IPS DF 4.7 (cell line): ENCODE data around the gene TRMU.

Source experiments
- DNase-seq: peaks from one replicate; pipeline ENCODE4 v3.0.0-alpha.2; 2013; ENCODE audit warnings: low spot score; ENCODE audit errors: extremely low read depth

The TRMU gene

GRCh38 chr22:46355369-46355995, 20.0 kb downstream of the TRMU start:
- no peak for DNase-seq

DNA sequence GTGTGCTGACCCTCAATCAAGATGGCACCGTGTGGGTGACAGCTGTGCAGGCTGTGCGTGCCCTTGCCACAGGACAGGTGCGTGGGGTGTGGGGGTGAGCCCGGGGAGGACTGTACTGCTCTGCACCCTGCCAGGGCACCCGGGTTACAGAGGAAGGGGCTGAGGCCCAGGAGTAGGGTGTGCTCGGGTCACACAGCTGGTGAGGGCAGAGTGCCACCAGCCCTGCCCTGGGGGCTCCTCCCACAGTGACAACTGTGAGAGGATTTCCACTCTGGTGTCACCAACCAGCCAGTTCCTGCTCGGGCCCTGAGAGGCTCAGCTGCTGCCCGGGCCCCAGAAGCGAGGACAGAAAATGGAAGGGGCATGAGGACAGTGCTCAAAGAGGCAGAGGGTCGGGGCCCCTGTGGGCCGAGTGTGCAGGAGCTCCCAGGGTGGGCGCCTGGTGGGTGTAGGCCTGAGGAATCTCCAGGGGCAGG, 20.5 kb downstream of the TRMU start:
- DNase-seq, result no peak

GRCh38 chr22:46356496-46357480, 21.3 kb downstream of the TRMU start:
- no peak for DNase-seq

DNA sequence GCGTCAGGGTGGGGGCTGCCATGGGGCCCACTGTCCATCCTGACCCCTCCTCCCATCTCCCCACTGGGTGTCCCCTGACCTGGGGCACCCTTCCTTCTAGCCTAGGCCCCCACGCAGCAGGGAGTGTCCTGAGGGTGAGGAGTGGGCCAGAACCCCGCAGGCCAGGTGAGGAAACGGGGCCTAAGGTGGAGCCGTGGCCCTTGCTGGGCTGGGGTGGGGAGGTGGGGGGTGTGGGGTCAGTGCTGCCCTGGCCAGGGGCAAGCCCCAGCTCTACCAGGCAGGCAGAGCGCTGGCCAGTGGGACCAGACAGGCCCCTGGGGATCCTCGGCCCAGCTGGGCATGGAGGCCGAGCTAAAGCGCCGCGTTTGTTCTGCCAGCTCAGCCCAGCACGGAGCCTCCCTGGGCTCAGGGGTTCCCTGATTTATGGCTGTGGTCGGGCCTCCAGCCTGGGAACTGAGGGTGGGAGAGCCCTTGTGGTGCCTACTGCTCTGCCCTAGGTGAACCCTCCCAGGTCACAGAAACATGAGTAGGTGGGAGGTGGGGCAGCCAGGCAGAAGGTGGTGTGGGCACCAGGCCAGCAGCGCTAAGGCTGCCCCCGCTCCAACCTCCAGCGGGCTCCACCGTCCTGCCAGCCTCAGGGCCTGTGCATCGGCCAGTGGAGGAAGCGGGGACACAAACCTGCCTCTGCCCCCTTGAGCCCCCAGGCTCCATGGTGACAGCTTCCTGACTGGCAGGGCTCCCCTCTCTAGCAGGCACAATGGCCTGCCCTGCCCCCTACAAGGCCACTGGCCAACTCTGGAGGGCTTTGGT, 22.4 kb downstream of the TRMU start:
- no peak for DNase-seq

- DNase-seq, result no peak
These were observed 23.3 kb downstream of the TRMU start for GRCh38 chr22:46358766-46359165.

- DNase-seq, result no peak
These were observed 23.8 kb downstream of the TRMU start for GRCh38 chr22:46359362-46359761.

DNA sequence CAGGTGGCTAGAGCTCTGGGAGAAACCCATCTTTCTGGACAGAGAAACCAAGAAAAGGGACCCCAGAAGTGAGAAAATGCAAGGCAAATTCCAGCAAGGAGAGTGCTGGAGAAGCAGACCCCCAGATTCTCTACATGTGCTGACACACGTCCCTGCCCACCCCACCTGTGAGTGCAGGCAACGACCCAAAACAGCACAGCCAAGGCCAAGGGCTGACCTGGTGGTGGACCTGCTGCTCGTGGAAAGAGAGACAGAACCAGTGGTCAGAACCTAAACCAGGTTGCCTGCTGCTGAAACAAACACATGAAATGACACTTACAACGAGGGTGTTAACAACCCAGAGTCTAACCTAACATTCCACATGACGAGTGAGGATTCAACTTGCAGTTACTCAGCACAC, 24.6 kb downstream of the TRMU start:
- no peak for DNase-seq

GRCh38 chr22:46360891-46361290, 25.4 kb downstream of the TRMU start:
- no peak for DNase-seq

DNA sequence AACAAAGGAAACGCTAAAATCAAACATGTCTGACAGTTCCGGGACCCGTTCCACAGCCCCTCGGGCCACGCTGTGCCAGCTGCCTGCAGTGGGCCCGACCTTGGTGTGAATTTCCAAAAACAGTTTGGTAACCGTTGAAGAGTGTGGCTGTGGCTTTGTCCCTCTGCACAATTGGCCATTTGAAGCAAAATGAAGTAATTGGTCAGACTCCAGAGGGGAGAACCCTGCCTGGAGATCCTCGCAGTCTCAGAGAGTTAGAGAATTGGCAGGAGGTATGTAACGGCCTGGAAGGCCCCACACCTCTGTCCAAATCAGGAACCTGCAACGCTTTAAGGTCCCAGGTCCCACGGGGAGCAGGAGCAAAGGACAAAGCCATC, 26.3 kb downstream of the TRMU start:
- no peak for DNase-seq

DNA sequence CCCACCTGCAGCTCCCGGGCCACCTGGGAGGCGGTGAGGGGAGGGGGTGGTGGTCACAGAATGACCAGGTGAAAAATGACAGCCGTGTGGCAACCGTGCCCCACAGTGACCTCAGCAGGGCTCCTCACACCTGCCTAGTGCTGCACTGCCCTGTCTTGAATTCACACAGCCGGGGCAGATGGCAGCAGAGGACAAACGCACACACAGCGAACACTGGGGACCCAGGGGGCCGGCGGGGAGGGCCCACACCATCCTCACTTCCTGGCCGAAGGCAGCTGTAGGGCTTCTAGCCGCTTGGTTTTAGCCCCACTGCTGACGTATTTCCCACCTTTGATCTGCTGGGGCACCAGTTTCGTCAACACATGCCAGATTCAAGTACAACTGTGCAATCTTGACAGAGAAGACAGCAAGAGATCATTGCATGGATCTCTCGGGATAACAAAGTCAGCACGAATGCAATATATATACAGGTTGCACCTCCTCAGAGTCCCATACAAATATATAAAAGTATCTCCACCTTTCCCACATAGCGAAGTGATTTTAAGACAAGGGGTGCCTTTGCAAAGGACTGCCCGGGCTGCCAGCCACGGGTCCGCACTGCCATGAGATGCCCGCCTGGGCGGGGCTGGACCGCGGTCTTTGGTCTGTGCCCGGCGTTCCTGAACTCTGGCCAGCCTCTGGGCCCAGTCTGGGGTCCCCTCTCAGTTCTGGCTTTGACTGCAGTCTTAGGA, 26.9 kb downstream of the TRMU start:
- DNase-seq, result no peak

- no peak for DNase-seq
These were observed 27.5 kb downstream of the TRMU start for GRCh38 chr22:46362934-46363515.

DNA sequence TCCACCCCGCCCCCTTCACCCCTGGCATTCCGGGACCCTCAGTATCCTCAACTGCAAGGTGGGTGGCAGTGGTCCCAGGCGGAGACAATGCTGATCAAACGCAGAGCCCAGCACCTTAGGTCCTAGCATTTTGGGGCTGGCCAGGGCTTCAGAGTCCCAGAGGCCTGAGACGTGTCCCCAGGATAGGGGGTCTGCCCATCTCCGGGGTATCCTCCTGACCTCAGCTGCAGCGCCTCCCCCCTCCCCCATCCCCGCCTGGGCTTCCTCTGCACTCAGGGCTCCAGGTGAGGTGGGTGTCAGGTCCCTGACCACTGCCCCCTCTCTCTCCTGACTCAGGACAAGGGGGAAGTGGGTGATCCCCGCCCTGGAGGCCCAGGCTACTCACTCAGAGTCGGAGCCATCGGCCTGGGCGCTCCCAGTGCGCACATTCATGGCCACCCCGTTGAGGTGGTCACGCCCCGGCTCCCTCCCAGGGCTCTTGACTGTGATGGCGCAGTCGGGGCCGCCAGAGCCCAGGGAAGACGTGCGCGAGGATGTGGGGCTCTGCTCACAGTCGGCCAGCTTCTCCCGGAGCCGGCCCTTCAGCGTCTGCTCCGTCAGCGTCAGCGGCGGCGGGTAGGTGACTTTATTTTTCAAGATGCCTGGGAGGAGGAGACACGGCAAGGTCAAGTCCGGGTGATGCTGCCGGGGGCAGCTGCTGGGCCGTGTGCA, 28.3 kb downstream of the TRMU start:
- DNase-seq, result no peak

- DNase-seq, result no peak
These were observed 29.0 kb downstream of the TRMU start for GRCh38 chr22:46364341-46365165.

GRCh38 chr22:46365166-46365624, 29.7 kb downstream of the TRMU start:
- DNase-seq, result no peak

DNA sequence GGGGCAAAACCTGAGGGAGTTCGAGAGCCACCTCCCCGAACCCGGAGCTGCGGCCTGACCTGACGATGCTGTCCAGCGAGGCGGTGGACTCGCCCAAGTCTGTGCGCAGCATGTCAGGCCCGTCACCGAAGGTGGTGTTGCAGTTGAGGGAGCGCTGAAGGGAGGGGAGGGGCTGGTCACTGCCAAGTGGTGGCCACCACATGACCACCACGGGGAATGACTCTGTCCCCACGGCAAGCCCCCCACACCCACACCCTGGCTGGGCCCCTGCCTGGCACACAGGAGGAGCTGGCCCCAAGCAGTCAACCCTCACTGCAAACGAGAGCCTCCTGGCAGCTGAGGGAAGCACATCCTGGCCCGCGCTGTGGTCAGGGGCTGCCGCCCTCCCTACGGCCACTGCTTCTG, 30.8 kb downstream of the TRMU start:
- no peak for DNase-seq

DNA sequence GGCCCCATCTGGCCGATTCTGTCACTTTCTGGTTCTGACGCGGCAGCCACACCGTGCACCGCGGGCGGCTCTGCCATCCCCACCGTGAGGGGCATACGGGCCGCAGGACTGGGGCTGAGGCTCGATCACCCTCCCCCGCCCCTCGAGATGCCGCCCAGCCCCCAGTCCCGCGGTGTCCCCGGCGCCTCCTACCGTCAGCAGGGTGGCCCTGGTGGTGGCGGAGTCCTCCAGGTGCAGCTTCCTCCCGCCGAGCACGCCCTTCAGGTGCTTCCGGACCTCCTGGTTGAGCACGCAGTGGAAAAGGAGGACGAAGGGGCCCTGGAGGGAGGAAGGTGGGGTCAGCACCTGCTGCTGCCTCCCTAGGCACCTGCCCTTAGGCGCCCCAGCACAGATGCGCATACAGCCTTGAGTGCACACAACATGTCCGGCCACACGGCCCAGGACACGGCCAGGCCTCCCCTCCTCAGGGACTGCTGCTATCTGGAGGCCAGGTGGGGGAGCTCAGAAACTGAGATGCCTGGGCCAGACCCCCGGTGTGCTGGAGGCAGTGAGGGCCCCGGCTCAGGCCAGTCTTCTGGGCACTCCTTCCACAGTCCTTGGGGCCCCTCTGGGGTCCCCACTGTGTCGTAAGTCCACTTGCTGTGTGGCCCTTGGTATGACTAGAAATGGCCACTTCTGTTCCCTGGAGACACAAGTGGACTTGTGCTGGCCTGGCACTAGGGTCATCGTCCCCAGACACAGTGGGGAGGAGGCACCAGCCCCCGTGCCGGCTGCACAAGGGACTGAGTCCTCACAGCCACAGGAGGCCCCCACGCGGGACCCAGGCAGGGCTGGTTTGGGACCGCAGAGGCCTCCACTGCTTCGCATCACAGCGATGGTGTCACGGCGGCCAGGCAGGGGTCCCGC, 31.5 kb downstream of the TRMU start:
- DNase-seq, result no peak

DNA sequence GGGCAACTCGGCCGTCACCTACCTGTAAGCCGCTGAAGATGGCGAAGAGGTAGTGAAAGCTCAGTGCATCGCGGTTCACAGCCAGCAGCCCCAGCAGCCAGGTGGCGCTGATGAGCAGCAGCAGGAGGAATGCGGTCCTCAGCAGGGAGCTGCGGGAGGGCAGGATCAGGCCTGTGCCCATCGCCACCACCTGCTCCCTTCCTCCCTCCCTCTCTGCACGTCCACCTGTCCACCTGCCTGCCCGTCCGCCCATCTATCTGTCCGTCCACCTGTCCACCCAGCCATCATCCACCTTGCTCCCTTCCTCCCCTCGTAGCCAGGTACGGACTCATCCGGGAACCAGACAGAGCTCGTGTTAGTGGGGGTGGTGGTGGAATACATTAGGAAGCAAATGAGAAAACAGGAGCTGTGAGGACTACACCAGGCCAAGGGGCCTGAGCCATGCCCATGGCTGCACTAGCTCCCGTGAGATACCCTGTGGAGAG, 32.2 kb downstream of the TRMU start:
- DNase-seq, result no peak

- DNase-seq, result no peak
These were observed 32.9 kb downstream of the TRMU start for GRCh38 chr22:46368422-46368821.
